ENCODE measurements around the gene CYP3A4. TPM values are rescaled to one million over a fixed set of nuclear protein-coding genes. Genes with fewer than 3 reads are reported as not detected.
"Not testable (repeated sequence)": the region's sequence is repeated elsewhere in the genome, so short reads cannot be mapped to it uniquely, and the experiment has no call there.

The CYP3A4 gene
- total RNA-seq, 1 donor from 2014 or later: not detected

- H3K4me1 Mint-ChIP-seq: no peaks in the 10 kb centered on the region
- ChIA-PET POLR2A (no interaction called here), CTCF (no interaction called here)
- no peak overlapping the region for H3K4me3 Mint-ChIP-seq
- ATAC-seq (ENCODE audit: low read depth) (no peak), DNase-seq (no peak)
- H3K9me3 Mint-ChIP-seq: no peaks in the 10 kb centered on the region
- peaks cover 8% of the 10 kb centered on the region for H3K27me3 Mint-ChIP-seq
- TF ChIP-seq CTCF (IDR thresholded peaks at IDR 0.05): no peak
- no peaks in the 10 kb centered on the region for H3K36me3 Mint-ChIP-seq (ENCODE audit: low read depth)
- no peak overlapping the region for H3K27ac Mint-ChIP-seq
- intact Hi-C loops (cut with micrococcal nuclease): no loop called here
These were observed 55.4 kb downstream of the CYP3A4 start for GRCh38 chr7:99728615-99729014.

GRCh38 chr7:99723201-99723600 lies 60.8 kb downstream of the CYP3A4 start:
- H3K9me3 Mint-ChIP-seq; CTCF ChIA-PET; H3K36me3 Mint-ChIP-seq (ENCODE audit: low read depth); H3K27ac Mint-ChIP-seq; DNase-seq; H3K4me3 Mint-ChIP-seq; ATAC-seq (ENCODE audit: low read depth); POLR2A ChIA-PET; H3K4me1 Mint-ChIP-seq; intact Hi-C loops (cut with micrococcal nuclease): not testable (repeated sequence)
- peaks cover 14% of the 10 kb centered on the region for H3K27me3 Mint-ChIP-seq

GRCh38 chr7:99720800-99721595 lies 63.0 kb downstream of the CYP3A4 start:
- POLR2A ChIA-PET: no interaction called here
- Mint-ChIP-seq H3K9me3 (no peaks in the 10 kb centered on the region), H3K27ac (no peak overlapping the region), H3K36me3 (ENCODE audit: low read depth) (no peaks in the 10 kb centered on the region), H3K27me3 (peaks cover 18% of the 10 kb centered on the region), H3K4me3 (no peak overlapping the region), H3K4me1 (no peaks in the 10 kb centered on the region)
- ATAC-seq (ENCODE audit: low read depth) (no peak), DNase-seq (no peak)
- TF ChIP-seq CTCF (IDR thresholded peaks at IDR 0.05): no peak
- CTCF ChIA-PET: no interaction called here
- intact Hi-C loops (cut with micrococcal nuclease): no loop called here

GRCh38 chr7:99719996-99720769 lies 63.8 kb downstream of the CYP3A4 start:
- no peak overlapping the region for H3K27ac Mint-ChIP-seq
- intact Hi-C loops (cut with micrococcal nuclease): no loop called here
- ATAC-seq (ENCODE audit: low read depth) (no peak), DNase-seq (no peak)
- H3K4me3 Mint-ChIP-seq: no peak overlapping the region
- H3K9me3 Mint-ChIP-seq: no peaks in the 10 kb centered on the region
- peaks cover 18% of the 10 kb centered on the region for H3K27me3 Mint-ChIP-seq
- no peaks in the 10 kb centered on the region for H3K4me1 Mint-ChIP-seq
- H3K36me3 Mint-ChIP-seq (ENCODE audit: low read depth): no peaks in the 10 kb centered on the region
- CTCF ChIA-PET: no interaction called here
- POLR2A ChIA-PET: no interaction called here
- no peak for TF ChIP-seq CTCF (IDR thresholded peaks at IDR 0.05)

GRCh38 chr7:99713995-99714570 lies 69.9 kb downstream of the CYP3A4 start:
- H3K9me3 Mint-ChIP-seq: no peaks in the 10 kb centered on the region
- H3K4me1 Mint-ChIP-seq: no peaks in the 10 kb centered on the region
- ChIA-PET CTCF (no interaction called here), POLR2A (no interaction called here)
- peaks cover 4% of the 10 kb centered on the region for H3K27me3 Mint-ChIP-seq
- no peak overlapping the region for H3K4me3 Mint-ChIP-seq
- no peak for TF ChIP-seq CTCF (IDR thresholded peaks at IDR 0.05)
- no peak overlapping the region for H3K27ac Mint-ChIP-seq
- DNase-seq: no peak
- no peak for ATAC-seq (ENCODE audit: low read depth)
- H3K36me3 Mint-ChIP-seq (ENCODE audit: low read depth): peaks cover 8% of the 10 kb centered on the region
- intact Hi-C loops (cut with micrococcal nuclease): no loop called here
